ENCODE results near the gene P2RY14. TPM values are rescaled to one million over a fixed set of nuclear protein-coding genes. Genes with fewer than 3 reads are reported as not detected.

P2RY14 gene
- total and polyA plus RNA-seq, 3 experiments from 2014 or later = 0.84 to 4.3 (median 1.3) TPM

DNA sequence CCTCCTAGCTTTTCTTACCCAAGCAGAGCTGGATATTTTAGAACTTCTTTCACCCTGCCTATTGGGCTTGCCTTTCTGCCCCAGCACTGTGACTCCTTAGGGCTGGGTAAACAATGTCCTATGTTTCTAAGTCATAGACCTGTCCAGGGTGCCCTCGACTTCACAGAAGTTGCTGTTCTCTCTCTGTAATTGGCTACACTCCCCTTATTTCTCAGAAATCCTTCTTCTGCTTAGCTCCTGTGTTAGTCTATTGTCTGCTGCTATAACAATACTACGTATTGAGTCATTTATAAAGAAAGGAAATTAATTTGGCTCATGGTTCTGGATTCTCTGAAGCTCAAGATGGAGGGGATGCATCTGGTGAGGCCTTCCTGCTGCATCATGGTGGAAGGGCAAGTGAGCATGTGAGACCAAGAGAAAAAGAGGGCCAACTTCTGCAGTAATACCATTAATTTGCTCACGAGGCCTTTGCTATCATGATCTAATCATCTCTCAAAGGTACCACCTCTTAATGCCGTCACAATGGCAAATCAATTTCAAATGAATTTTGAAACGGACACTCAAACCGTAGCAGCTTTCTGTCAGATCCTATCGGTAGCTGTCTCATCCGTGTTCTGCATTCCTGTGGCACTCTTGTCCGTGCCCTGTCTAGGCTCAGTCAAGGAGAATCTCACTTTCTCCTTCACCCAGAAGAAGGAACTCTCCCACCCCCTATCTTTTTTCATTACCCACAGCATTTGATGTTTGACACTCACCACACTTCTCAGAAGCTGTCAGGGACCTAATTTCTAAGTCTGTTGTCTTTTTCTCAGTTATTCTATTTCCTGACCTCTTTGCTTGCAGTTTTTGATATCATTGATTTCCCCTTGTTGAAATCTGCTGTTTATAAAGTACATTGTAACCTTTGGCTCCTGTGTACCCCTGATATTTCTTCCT lies 53.0 kb downstream of the P2RY14 start:
- peaks cover 0 to 16% (median 5%) of the 10 kb centered on the region in 3 donors for H3K36me3 Mint-ChIP-seq
- peaks cover 0 to 4% of the 10 kb centered on the region in 2 donors for H3K27me3 Mint-ChIP-seq
- ChIA-PET CTCF (interaction anchor here (1.1 to 8.5 kb wide), 4 partner anchors 14 to 58 kb away, joined by 3 to 99 read pairs (median 28); partner anchors contain the start of gene P2RY14), POLR2A (interaction anchor here (0.6 kb wide), 1 partner anchor 32 kb away, joined by 7 read pairs; no protein-coding TSS in a partner anchor)
- no peaks in the 10 kb centered on the region for H3K9me3 ChIP-seq (ENCODE audit: low read length)
- H3K36me3 ChIP-seq (ENCODE audit: insufficient read depth, low read length) = no peaks in the 10 kb centered on the region
- no peak for DNase-seq
- H3K4me1 Mint-ChIP-seq = peaks cover 37 to 53% (median 37%) of the 10 kb centered on the region in 3 donors
- H3K4me3 Mint-ChIP-seq = peak overlapping the region in 5 of 7 donors; percentile 21 to 63 (median 42)
- H3K4me1 ChIP-seq (ENCODE audit: insufficient read depth, low read length) = peaks cover 25% of the 10 kb centered on the region
- no peaks in the 10 kb centered on the region for H3K27me3 ChIP-seq (ENCODE audit: insufficient read depth, low read length, poor library complexity, severe bottlenecking)
- no peak overlapping the region for H3K27ac ChIP-seq (ENCODE audit: low read depth, low read length)
- peaks cover 0 to 12% (median 6%) of the 10 kb centered on the region in 5 donors for H3K9me3 Mint-ChIP-seq
- H3K27ac Mint-ChIP-seq = peak overlapping the region; percentile 61 to 98 (median 90)
- H3K4me3 ChIP-seq (ENCODE audit: low read length) = no peak overlapping the region

DNA sequence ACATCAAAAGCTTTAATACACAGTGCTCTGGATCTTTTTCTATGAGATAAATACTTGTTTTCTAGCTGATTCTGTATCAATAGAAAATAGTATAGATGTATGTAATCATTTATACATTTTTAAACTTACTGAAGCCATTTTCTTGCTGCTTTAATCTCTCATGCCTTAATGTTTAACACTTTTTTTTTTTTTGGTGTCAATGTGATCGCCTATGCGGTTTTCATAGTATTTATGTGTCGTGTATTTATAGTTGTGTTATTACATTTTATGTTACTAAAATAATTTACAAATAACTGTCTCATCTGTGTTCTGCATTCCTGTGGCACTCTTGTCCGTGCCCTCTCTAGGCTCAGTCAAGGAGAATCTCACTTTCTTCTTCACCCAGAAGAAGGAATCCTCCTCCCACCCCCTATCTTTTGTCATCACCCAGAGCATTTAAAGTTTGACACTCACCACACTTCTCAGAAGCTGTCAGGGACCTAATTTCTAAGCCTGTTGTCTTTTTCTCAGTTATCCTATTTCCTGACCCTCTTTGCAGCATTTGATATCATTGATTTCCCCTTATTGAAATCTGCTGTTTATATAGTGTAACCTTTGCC lies 54.0 kb downstream of the P2RY14 start:
- POLR2A ChIA-PET = no interaction called here
- H3K27me3 ChIP-seq (ENCODE audit: insufficient read depth, low read length, poor library complexity, severe bottlenecking) = no peaks in the 10 kb centered on the region
- H3K4me3 ChIP-seq (ENCODE audit: low read length) = no peak overlapping the region
- H3K27me3 Mint-ChIP-seq = peaks cover 0 to 4% of the 10 kb centered on the region in 2 donors
- H3K27ac ChIP-seq (ENCODE audit: low read depth, low read length) = no peak overlapping the region
- H3K4me3 Mint-ChIP-seq = peak overlapping the region in 6 of 7 donors; percentile 10 to 53 (median 42)
- DNase-seq = no peak
- H3K27ac Mint-ChIP-seq = peak overlapping the region; percentile 22 to 94 (median 85)
- H3K4me1 ChIP-seq (ENCODE audit: insufficient read depth, low read length) = peaks cover 25% of the 10 kb centered on the region
- no peaks in the 10 kb centered on the region for H3K9me3 ChIP-seq (ENCODE audit: low read length)
- peaks cover 0 to 12% (median 6%) of the 10 kb centered on the region in 5 donors for H3K9me3 Mint-ChIP-seq
- H3K36me3 Mint-ChIP-seq = peaks cover 0 to 16% (median 5%) of the 10 kb centered on the region in 3 donors
- CTCF ChIA-PET = interaction anchor here (0.7 to 8.5 kb wide), 5 partner anchors 13 to 57 kb away, joined by 3 to 99 read pairs (median 4); partner anchors contain the start of gene P2RY14
- H3K4me1 Mint-ChIP-seq = peaks cover 35 to 51% (median 35%) of the 10 kb centered on the region in 3 donors
- H3K36me3 ChIP-seq (ENCODE audit: insufficient read depth, low read length) = no peaks in the 10 kb centered on the region

- H3K27ac Mint-ChIP-seq = no peak overlapping the region
- Histone ChIP-seq H3K36me3 (ENCODE audit: insufficient read depth, low read length) (no peaks in the 10 kb centered on the region), H3K27ac (ENCODE audit: low read depth, low read length) (no peak overlapping the region), H3K4me1 (ENCODE audit: insufficient read depth, low read length) (no peaks in the 10 kb centered on the region), H3K4me3 (ENCODE audit: low read length) (no peak overlapping the region), H3K27me3 (ENCODE audit: insufficient read depth, low read length, poor library complexity, severe bottlenecking) (no peaks in the 10 kb centered on the region), H3K9me3 (ENCODE audit: low read length) (no peaks in the 10 kb centered on the region)
- POLR2A ChIA-PET = no interaction called here
- peaks cover 0 to 16% (median 6%) of the 10 kb centered on the region in 3 donors for H3K36me3 Mint-ChIP-seq
- no peak overlapping the region for H3K4me3 Mint-ChIP-seq
- peaks cover 0 to 5% of the 10 kb centered on the region in 2 donors for H3K27me3 Mint-ChIP-seq
- peaks cover 2 to 13% (median 3%) of the 10 kb centered on the region in 3 donors for H3K4me1 Mint-ChIP-seq
- no peak for DNase-seq
- CTCF ChIA-PET = no interaction called here
- peaks cover 0 to 12% (median 6%) of the 10 kb centered on the region in 5 donors for H3K9me3 Mint-ChIP-seq
Observed at GRCh38 chr3:151219056-151219455, 59.3 kb downstream of the P2RY14 start.

DNA sequence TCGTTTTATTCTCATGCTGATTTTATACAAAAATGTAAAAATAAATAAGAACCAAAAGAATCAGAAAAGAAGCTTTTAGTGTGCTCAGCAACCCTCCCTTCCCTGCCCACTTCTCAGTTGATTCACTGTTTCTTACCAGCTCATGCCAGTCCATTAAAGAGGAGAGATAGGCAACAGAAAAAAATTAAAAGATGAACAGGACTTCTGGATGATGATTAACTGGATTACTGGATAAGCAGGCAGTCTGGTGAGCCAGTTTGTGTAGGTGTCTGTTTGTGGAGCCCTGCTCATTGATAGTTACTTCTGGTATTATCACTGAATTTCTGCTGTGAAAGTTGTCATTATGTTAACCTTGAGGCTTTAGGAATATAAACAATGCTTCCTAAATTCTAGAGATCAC lies 60.2 kb downstream of the P2RY14 start:
- no peak overlapping the region for H3K27ac ChIP-seq (ENCODE audit: low read depth, low read length)
- H3K36me3 ChIP-seq (ENCODE audit: insufficient read depth, low read length) = no peaks in the 10 kb centered on the region
- Mint-ChIP-seq H3K27ac (no peak overlapping the region), H3K36me3 (peaks cover 0 to 16% (median 6%) of the 10 kb centered on the region in 3 donors), H3K27me3 (peaks cover 0 to 5% of the 10 kb centered on the region in 2 donors), H3K9me3 (peaks cover 0 to 12% (median 6%) of the 10 kb centered on the region in 5 donors), H3K4me1 (peaks cover 2 to 13% (median 3%) of the 10 kb centered on the region in 3 donors), H3K4me3 (no peak overlapping the region)
- H3K27me3 ChIP-seq (ENCODE audit: insufficient read depth, low read length, poor library complexity, severe bottlenecking) = no peaks in the 10 kb centered on the region
- no peaks in the 10 kb centered on the region for H3K4me1 ChIP-seq (ENCODE audit: insufficient read depth, low read length)
- no peak overlapping the region for H3K4me3 ChIP-seq (ENCODE audit: low read length)
- ChIA-PET POLR2A (interaction anchor here (0.6 kb wide), 1 partner anchor 392 kb away, joined by 3 read pairs; no protein-coding TSS in a partner anchor), CTCF (interaction anchor here (1.0 to 2.1 kb wide), 4 partner anchors 9 to 58 kb away, joined by 3 to 5 read pairs (median 4); no protein-coding TSS in a partner anchor)
- no peak for DNase-seq
- no peaks in the 10 kb centered on the region for H3K9me3 ChIP-seq (ENCODE audit: low read length)

GRCh38 chr3:151216641-151217607 lies 61.4 kb downstream of the P2RY14 start:
- CTCF ChIA-PET = interaction anchor here (0.8 to 2.1 kb wide), 6 partner anchors 9 to 66 kb away, joined by 3 to 5 read pairs (median 4); no protein-coding TSS in a partner anchor
- H3K36me3 Mint-ChIP-seq = peaks cover 0 to 6% (median 6%) of the 10 kb centered on the region in 3 donors
- Histone ChIP-seq H3K9me3 (ENCODE audit: low read length) (no peaks in the 10 kb centered on the region), H3K36me3 (ENCODE audit: insufficient read depth, low read length) (no peaks in the 10 kb centered on the region), H3K4me1 (ENCODE audit: insufficient read depth, low read length) (no peaks in the 10 kb centered on the region), H3K27me3 (ENCODE audit: insufficient read depth, low read length, poor library complexity, severe bottlenecking) (no peaks in the 10 kb centered on the region), H3K27ac (ENCODE audit: low read depth, low read length) (no peak overlapping the region), H3K4me3 (ENCODE audit: low read length) (no peak overlapping the region)
- POLR2A ChIA-PET = no interaction called here
- peaks cover 0 to 7% (median 0%) of the 10 kb centered on the region in 5 donors for H3K9me3 Mint-ChIP-seq
- H3K27me3 Mint-ChIP-seq = peaks cover 0 to 5% of the 10 kb centered on the region in 2 donors
- no peak overlapping the region for H3K4me3 Mint-ChIP-seq
- peaks cover 0 to 13% (median 3%) of the 10 kb centered on the region in 3 donors for H3K4me1 Mint-ChIP-seq
- peak overlapping the region in 2 of 8 donors; percentile 33 to 37 for H3K27ac Mint-ChIP-seq
- no peak for DNase-seq

DNA sequence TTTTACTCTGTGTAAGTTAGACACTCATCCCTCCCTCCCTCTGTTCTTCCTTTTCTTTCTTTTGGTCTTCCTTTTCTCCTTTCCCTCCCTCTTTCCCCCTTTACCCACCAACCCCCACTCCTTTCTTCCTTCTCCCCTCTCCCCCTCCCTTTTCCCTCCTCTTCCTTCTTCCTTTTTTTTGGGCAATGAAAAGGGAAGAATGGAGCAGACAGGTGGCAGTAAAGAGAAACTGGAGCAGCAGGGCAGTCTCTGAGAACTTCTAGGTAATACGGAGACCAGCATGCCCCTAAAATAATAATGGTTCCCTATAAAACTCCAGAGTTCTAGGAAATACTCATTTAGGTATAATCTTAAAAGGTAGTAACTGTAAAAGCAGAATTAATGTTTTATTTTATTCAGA lies 63.9 kb downstream of the P2RY14 start:
- Mint-ChIP-seq H3K4me1 (peaks cover 16 to 26% (median 21%) of the 10 kb centered on the region in 3 donors), H3K27me3 (peaks cover 0 to 3% of the 10 kb centered on the region in 2 donors), H3K27ac (no peak overlapping the region), H3K36me3 (peaks cover 0 to 1% (median 0%) of the 10 kb centered on the region in 3 donors), H3K9me3 (no peaks in the 10 kb centered on the region), H3K4me3 (no peak overlapping the region)
- Histone ChIP-seq H3K27me3 (ENCODE audit: insufficient read depth, low read length, poor library complexity, severe bottlenecking) (no peaks in the 10 kb centered on the region), H3K36me3 (ENCODE audit: insufficient read depth, low read length) (no peaks in the 10 kb centered on the region), H3K4me1 (ENCODE audit: insufficient read depth, low read length) (peaks cover 8% of the 10 kb centered on the region), H3K9me3 (ENCODE audit: low read length) (no peaks in the 10 kb centered on the region), H3K27ac (ENCODE audit: low read depth, low read length) (no peak overlapping the region), H3K4me3 (ENCODE audit: low read length) (no peak overlapping the region)
- no peak for DNase-seq
- ChIA-PET POLR2A (interaction anchor here (0.6 kb wide), 1 partner anchor 410 kb away, joined by 4 read pairs; no protein-coding TSS in a partner anchor), CTCF (interaction anchor here (1.7 kb wide), 1 partner anchor 46 kb away, joined by 3 read pairs; no protein-coding TSS in a partner anchor)

GRCh38 chr3:151213881-151214280 lies 64.5 kb downstream of the P2RY14 start:
- H3K36me3 ChIP-seq (ENCODE audit: insufficient read depth, low read length) = no peaks in the 10 kb centered on the region
- peaks cover 22 to 27% (median 25%) of the 10 kb centered on the region in 3 donors for H3K4me1 Mint-ChIP-seq
- no peak overlapping the region for H3K4me3 Mint-ChIP-seq
- no peak overlapping the region for H3K27ac ChIP-seq (ENCODE audit: low read depth, low read length)
- H3K27ac Mint-ChIP-seq = peak overlapping the region in 1 of 8 donors; percentile 24
- peaks cover 10% of the 10 kb centered on the region for H3K4me1 ChIP-seq (ENCODE audit: insufficient read depth, low read length)
- no peak overlapping the region for H3K4me3 ChIP-seq (ENCODE audit: low read length)
- no peaks in the 10 kb centered on the region for H3K9me3 ChIP-seq (ENCODE audit: low read length)
- no peaks in the 10 kb centered on the region for H3K9me3 Mint-ChIP-seq
- H3K27me3 ChIP-seq (ENCODE audit: insufficient read depth, low read length, poor library complexity, severe bottlenecking) = no peaks in the 10 kb centered on the region
- CTCF ChIA-PET = interaction anchor here (1.7 kb wide), 1 partner anchor 46 kb away, joined by 3 read pairs; no protein-coding TSS in a partner anchor
- peaks cover 0 to 1% (median 0%) of the 10 kb centered on the region in 3 donors for H3K36me3 Mint-ChIP-seq
- H3K27me3 Mint-ChIP-seq = peaks cover 0 to 3% of the 10 kb centered on the region in 2 donors
- DNase-seq = no peak
- POLR2A ChIA-PET = no interaction called here

Data from CD8-positive, alpha-beta memory T cell (primary cell).